AG10803 (cell line): ENCODE results near the gene UBD.

ENCODE experiments used
- DNase-seq: peaks from one replicate; pipeline ENCODE4 v3.0.0; 2010; ENCODE audit warnings: low read depth
- H3K4me3 ChIP-seq: 2 replicates; pipeline ENCODE4 v1.5.1; 2011; ENCODE audit warnings: mild to moderate bottlenecking, low read length, control low read depth
- CTCF ChIP-seq: conservative IDR thresholded peaks from 2 replicates; pipeline ENCODE4 v1.5.1; 2011; ENCODE audit warnings: mild to moderate bottlenecking, low read length, control low read depth, inconsistent platforms

The UBD gene

GRCh38 chr6:29584821-29585220 is 25.3 kb upstream of the UBD start, which contains the start of gene OR2H2:
OR2H2 (plus strand) TSS chr6:29585121; CDS start chr6:29587945, 2,824 bp downstream.
- no peak within 1 kb of the TSS for H3K4me3 ChIP-seq
- no peak for TF ChIP-seq CTCF
- no peak for DNase-seq

- no peak overlapping the region for H3K4me3 ChIP-seq
- no peak for DNase-seq
- no peak for TF ChIP-seq CTCF
These were observed 18.0 kb upstream of the UBD start for GRCh38 chr6:29577544-29577943.

- no peak overlapping the region for H3K4me3 ChIP-seq
- TF ChIP-seq CTCF: no peak
These were observed 16.5 kb upstream of the UBD start for GRCh38 chr6:29576056-29576455.

GRCh38 chr6:29567991-29568390 is 8.5 kb upstream of the UBD start:
- peak; percentile 17 for DNase-seq
- no peak for TF ChIP-seq CTCF
- no peak overlapping the region for H3K4me3 ChIP-seq

More at GRCh38 chr6:29576056-29576455, 16.5 kb upstream of the UBD start:
- no peak for DNase-seq

- H3K4me3 ChIP-seq: no peak overlapping the region
- TF ChIP-seq CTCF: no peak
- no peak for DNase-seq
These were observed 8.0 kb upstream of the UBD start for GRCh38 chr6:29567541-29567940.

GRCh38 chr6:29566856-29567255 is 7.3 kb upstream of the UBD start:
- DNase-seq: no peak
- no peak overlapping the region for H3K4me3 ChIP-seq
- no peak for TF ChIP-seq CTCF

- TF ChIP-seq CTCF: no peak
- H3K4me3 ChIP-seq: no peak overlapping the region
- no peak for DNase-seq
These were observed 5.3 kb upstream of the UBD start for GRCh38 chr6:29564875-29565274.
